Muscle of arm (tissue), 12 donors: ENCODE results near the gene ABHD6. TPM values are rescaled to one million over a fixed set of nuclear protein-coding genes. Genes with fewer than 3 reads are reported as not detected.
"Not testable (repeated sequence)": the region's sequence is repeated elsewhere in the genome, so short reads cannot be mapped to it uniquely, and the experiment has no call there.

Experiments
- DNase-seq: peaks from one replicate; pipeline ENCODE4 v3.0.0-alpha.2; 2013
- polyA plus RNA-seq, 12 donors: library from polyadenylated mRNA; unstranded; fragments of 120-200 nt; gene quantifications; one replicate each; pipeline ENCODE4 v1.2.1, GENCODE V29; 2013; ENCODE audit not compliant: insufficient read length in 12 of 12

ABHD6 gene
- polyA plus RNA-seq, 12 donors: 3.2 to 7.5 (median 5.1) TPM; not detected in 2

GRCh38 chr3:58272891-58273290 is 35.3 kb downstream of the ABHD6 start:
- no peak for DNase-seq

DNA sequence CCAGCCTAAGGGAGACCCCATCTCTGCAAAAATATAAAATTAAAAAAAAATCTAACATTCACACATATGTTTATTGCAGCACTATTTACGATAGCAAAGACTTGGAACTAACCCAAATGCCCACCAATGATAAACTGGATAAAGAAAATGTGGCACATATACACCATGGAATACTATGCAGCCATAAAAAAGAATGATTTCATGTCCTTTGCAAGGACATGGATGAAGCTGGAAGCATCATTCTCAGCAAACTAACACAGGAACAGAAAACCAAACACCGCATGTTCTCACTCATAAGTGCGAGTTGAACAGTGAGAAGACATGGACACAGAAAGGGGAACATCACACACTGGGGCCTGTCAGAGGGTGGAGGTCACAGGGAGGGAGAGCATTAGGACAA is 35.8 kb downstream of the ABHD6 start:
- not testable (repeated sequence) for DNase-seq

DNA sequence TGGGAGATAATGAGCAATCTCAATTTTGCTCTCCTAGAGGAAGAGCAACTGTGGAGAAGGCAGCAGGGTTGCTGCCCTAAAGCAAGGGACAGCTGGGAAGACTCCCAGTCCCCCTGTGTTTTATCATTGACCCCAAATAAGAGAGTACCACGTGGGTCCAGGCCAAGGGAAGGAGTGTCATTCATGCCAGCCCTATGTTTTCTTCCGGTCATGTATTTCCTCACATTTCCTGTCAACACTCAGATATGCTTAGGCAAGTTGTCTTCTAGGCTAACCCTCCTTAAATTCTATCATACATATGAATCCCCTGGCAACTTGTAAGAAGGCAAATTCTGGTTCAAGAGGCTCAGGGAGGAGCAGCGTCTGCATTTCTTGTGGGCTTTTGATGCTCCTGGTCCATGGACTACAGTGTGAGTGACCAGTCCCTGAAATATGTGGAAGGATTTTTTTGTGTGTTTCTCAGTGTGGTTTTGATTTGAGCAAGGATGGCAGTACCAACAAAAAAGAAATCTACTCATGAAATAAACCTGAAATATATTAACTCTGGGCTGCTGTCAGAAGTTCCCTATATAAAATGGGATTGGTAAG is 36.5 kb downstream of the ABHD6 start:
- no peak for DNase-seq

DNA sequence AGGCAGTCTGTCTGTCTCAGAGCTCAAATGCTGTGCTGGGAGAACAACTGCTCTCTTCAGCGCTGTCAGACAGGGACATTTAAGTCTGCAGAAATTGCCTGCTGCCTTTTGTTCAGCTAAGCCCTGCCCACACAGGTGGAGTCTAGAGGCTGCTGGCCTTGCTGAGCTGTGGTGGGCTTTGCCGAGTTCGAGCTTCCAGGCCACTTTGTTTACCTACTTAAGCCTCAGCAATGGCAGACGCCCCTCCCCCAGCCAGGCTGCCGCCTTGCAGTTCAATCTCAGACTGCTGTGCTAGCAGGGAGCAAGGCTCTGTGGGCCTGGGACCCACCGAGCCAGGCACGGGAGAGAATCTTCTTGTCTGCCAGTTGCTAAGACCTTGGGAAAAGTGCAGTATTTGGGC is 43.5 kb downstream of the ABHD6 start:
- DNase-seq: no peak

GRCh38 chr3:58285334-58285733 is 47.7 kb downstream of the ABHD6 start:
- DNase-seq: no peak

- no peak for DNase-seq
Observed at GRCh38 chr3:58287354-58287753, 49.8 kb downstream of the ABHD6 start.

DNA sequence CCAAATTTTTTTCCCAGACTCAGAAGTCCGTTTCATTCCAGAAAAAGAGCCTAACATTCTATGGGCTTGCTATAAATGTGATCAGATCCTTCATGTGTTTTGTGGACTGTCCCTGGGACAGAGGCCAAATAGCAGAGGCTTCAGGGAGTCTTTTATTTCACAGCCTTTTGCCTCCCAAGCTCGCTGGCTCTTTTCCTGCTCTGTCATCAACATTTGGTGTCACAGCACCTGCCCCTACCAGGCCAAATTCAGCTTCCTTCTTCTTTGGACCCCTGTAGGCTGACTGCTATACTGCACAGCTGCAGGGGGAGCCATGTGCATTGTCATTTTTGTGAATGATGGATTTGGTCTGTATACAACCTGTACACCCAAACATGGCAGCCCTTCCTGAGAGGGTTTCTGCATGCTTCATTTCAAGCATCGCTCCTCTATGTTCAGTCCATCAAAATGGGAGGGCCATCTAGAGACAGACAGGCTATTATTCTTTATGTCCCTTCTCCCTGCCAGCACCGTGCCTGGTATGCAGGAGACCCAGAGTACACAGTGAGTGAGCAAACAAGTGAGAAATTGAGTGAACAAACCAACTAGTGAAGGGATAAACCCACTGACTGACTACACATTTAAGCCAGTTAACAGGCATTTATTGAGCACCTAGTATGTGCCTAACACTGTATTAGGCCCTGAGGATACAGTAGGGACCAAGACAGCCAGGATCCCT is 50.6 kb downstream of the ABHD6 start:
- no peak for DNase-seq

GRCh38 chr3:58288964-58289613 is 51.5 kb downstream of the ABHD6 start:
- not testable (repeated sequence) for DNase-seq

DNA sequence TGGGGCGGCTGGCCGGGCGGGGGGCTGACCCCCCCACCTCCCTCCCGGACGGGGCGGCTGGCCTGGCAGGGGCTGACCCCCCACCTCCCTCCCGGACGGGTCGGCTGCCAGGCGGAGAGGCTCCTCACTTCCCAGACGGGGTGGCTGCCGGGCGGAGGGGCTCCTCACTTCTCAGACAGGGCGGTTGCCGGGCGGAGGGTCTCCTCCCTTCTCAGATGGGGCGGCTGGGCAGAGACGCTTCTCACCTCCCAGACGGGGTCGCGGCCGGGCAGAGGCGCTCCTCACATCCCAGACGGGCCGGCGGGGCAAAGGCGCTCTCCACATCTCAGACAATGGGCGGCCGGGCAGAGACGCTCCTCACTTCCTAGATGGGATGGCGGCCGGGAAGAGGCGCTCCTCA is 52.9 kb downstream of the ABHD6 start:
- DNase-seq: not testable (repeated sequence)

DNA sequence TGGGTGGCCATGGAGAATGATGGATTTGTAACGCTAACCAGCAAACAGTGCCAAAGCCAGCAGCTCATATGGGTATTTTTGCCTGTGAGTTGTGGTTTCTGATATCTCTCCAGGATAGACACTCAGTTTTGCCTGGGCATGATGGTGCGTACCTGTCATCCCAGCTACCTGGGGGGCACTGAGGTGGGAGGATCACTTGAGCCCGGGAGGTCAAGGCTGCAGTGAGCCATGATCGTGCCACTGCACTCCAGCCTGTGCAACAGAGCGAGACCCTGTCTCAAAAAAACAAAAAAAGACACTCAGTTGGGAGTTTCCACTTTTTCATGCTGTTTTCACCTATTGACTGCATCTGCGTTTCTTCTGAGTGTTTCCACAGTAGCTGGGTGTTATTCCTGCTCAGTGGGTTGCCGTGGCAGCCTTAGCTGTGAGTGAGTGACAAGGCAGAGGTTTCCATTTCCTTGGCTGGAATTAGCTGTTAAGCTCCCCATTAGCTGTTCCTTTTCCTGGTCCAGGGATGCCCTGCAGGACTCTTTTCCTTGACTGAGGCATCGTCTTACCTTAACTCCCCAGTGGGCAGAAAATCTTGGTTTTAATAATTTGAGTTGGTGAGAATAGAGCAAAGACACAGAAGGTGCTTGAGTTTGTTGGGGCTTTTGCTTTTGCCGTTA is 54.2 kb downstream of the ABHD6 start:
- DNase-seq: no peak

DNA sequence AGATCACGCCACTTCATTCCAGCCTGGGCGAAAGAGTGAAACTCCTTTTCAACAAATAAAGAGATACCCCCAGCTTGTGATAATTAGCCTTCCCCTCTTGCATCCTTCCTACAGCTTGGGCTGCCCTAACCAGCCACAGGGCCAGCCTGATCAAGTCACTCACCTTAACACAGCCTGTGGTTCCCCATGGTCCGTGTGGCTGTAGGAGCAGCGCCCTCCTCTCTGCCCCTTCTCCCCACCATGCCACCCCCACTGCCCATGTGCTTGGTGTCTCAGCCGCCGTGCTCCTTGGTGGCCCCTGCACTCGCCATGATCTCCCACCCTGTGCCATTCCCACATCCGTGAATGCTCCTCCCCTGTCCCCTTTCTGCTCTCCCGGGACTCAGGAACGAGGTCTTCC is 55.3 kb downstream of the ABHD6 start:
- no peak for DNase-seq

- DNase-seq: no peak
Observed at GRCh38 chr3:58293516-58293915, 55.9 kb downstream of the ABHD6 start.

GRCh38 chr3:58296269-58296668 is 58.7 kb downstream of the ABHD6 start:
- no peak for DNase-seq

- no peak for DNase-seq
Observed at GRCh38 chr3:58296843-58297242, 59.3 kb downstream of the ABHD6 start.

DNA sequence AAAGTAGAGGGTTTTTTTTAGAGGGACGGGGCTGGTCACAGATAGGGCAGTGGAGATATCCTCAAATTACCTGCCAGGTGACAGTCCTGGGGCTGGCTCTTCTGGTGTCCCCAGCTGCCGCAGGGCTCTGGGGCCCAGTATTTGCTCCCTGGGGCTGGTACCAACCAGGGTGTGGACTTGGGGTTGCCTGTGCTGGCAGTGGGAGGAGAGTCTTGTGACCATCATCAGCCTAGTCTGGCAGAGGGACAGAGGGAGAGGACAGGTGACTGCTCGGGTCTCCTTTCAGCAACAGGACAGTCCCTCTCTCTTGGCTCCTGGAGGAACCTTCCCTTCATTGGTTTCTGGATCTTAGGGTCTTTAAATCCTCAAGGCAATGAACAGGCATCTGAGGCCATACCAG is 60.6 kb downstream of the ABHD6 start:
- DNase-seq: no peak

DNA sequence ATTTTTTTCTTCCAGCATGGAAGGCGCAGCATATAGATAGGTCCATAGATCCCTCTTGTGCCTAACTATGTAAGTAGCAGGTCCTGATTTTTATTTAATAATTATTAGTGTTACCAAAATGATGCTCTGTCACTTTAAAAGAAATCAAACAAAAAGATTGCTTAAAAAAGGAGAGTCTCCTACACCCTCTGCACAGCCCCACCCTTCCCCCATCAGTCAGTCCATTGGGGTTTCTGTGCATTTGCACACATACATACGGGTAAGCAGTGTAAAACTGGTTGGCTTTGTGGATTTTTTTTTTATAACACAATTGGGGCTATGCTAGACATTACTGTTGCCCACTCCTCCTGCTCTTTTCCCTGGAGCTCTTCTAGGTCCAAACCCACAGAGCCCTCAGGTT is 61.5 kb downstream of the ABHD6 start:
- DNase-seq: no peak

DNA sequence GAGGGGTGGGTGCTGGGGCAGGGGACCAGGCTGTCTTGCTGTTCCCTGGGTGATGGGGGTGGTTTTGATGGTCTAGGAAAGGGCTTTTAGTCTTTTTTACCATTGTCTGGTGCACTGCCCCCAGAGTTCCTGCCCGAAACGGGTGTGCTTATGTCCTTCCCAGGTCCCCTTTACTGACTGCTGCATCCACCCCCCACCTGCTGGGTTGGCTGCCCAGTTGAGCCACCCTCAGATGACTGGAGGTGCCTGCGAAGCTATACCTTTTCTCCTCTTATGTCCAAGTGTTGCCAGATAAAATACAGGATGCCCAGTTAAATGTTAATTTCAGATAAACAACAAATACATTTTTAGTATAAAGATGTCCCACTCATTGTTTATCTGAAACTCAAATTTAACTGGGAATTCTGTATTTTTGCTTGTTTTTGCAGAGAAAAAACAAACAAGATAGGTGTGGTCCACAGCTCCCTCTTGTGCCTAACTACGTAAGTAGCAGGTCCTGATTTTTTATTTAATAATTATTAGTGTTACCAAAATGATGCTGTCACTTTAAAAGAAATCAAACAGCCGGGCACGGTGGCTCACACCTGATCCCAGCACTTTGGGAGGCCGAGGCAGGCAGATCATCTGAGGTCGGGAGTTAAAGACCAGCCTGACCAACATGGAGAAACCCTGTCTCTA is 62.4 kb downstream of the ABHD6 start:
- DNase-seq: peak; percentile 48

DNA sequence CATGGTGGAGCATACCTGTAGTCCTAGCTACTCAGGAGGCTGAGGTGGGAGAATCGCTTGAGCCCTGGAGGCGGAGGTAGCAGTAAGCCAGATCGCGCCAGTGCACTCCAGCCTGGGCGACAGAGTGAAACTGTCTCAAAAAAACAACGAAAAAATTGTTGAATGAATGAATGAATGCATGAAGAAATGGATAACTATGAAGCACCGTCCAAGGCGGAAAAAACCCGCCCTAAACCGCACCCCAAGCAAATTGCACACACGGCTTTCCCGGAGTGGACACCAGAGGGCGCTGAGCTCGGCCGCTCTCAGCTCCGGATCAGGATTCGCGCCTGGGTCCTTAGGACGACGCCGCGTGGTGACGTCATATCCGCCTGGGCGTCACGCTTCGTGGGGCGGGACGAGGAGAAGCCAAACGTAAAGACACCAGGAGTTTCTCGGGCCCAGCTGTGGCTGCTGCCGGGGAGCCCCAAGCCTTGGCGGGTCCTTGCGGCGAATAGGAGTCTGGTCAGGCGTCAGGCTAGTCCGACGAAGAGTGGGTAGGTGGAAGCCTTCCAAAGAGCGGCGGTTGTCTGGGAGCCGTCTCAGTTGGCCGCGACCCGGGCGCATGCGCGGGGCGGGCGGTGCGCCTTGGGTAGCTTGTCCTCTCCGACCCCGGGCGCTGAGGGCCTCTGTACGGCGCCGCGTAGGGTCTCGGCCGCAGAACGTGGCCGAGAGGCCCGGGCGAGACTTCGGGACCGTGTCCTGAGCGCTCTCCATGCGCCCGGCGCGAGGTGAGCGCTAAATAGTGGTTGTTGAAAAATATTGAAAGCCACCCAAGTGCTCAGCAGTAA is 68.5 kb downstream of the ABHD6 start, which contains the start of the genes HTD2 and RPP14:
Gene HTD2, plus strand, starts transcription at position 639 of the 830 bp plus-strand sequence. CDS start 11,094 bp downstream, outside the sequence.
Gene RPP14, plus strand, starts transcription at position 364 of the 830 bp plus-strand sequence. CDS start 4,085 bp downstream, outside the sequence.
- DNase-seq: peak; percentile 100

- peak; percentile 36 for DNase-seq
Observed at GRCh38 chr3:58307639-58308215, 70.1 kb downstream of the ABHD6 start.

GRCh38 chr3:58308728-58309127 is 71.1 kb downstream of the ABHD6 start:
- no peak for DNase-seq
